GM04504 (cell line): Measurements from ENCODE around the gene ZNF555.
A peak's percentile ranks its signal among the peaks of the same experiment; 100 is the strongest.
"Not testable (repeated sequence)": the region's sequence is repeated elsewhere in the genome, so short reads cannot be mapped to it uniquely, and the experiment has no call there.

ENCODE experiments used
- DNase-seq: peaks from one replicate; pipeline ENCODE4 v3.0.0-alpha.2; 2012; ENCODE audit warnings: low read depth

ZNF555 gene

GRCh38 chr19:2867025-2867991, 26.0 kb downstream of the ZNF555 start, which contains the start of gene ZNF556:
Gene ZNF556, plus strand, starts transcription at chr19:2867335. Its CDS starts 87 bp downstream, at chr19:2867422.
- DNase-seq: peak; percentile 81

DNA sequence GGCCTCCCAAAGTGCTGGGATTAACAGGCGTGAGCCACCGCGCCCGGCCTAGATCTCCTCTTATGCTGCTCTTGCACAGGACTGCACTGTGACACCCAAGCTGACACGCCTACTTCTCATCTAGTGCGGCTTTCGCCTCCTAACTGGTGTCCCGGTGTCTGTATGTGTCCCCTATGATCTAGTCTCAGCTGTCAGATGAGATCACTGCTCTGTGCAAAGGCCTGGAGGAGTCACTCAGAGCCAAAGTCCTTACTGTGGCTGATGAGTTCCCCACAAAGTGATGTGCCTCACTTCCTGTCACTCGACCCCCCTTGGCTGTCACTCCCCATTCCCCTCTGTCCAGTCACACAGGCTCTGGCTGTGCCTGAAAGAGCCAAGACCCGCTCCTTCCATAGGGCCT, 28.3 kb downstream of the ZNF555 start:
- DNase-seq: no peak

- DNase-seq: not testable (repeated sequence)
Observed at GRCh38 chr19:2872175-2872574, 30.9 kb downstream of the ZNF555 start.

- DNase-seq: no peak
Observed at GRCh38 chr19:2877398-2878331, 36.4 kb downstream of the ZNF555 start.

GRCh38 chr19:2883686-2884439, 42.6 kb downstream of the ZNF555 start:
- no peak for DNase-seq

DNA sequence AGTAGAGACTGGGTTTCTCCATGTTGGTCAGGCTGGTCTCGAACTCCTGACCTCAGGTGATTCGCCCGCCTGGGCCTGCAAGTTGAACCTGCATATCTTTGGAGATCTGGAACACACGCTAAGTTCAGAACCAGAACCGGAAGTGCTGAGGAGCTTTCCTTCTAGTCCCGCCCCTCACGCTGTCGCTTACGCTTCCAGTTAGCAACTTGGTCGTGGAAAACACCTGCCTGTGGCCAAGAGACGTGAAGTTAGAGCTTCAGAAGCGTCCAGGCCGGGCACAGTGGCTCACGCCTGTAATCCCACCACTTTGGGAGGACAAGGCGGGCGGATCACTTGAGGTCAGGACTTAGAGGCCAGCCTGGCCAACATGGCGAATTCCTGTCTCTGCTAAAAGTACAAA, 44.5 kb downstream of the ZNF555 start:
- no peak for DNase-seq

- DNase-seq: peak; percentile 36
Observed at GRCh38 chr19:2887391-2887914, 46.2 kb downstream of the ZNF555 start.

GRCh38 chr19:2888731-2889224, 47.5 kb downstream of the ZNF555 start:
- no peak for DNase-seq

- not testable (repeated sequence) for DNase-seq
Observed at GRCh38 chr19:2890531-2890930, 49.3 kb downstream of the ZNF555 start.

DNA sequence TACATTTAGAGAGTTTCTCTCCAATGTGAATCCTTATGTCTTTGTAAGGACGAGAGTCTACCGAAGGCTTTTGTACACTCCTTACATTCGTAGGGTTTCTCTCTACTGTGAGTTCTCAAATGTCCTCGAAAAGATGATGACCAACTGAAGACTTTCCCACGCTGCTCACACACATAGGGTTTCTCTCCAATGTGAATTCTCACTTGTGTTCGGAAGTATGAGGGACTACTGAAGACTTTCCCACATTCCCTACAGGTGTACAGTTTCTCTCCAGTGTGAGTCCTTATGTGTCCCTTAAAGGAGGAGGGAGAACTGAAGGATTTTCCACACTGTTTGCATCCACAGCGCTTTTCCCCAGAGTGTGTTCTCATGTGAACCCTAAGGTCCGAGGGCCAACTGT, 55.4 kb downstream of the ZNF555 start:
- DNase-seq: no peak

DNA sequence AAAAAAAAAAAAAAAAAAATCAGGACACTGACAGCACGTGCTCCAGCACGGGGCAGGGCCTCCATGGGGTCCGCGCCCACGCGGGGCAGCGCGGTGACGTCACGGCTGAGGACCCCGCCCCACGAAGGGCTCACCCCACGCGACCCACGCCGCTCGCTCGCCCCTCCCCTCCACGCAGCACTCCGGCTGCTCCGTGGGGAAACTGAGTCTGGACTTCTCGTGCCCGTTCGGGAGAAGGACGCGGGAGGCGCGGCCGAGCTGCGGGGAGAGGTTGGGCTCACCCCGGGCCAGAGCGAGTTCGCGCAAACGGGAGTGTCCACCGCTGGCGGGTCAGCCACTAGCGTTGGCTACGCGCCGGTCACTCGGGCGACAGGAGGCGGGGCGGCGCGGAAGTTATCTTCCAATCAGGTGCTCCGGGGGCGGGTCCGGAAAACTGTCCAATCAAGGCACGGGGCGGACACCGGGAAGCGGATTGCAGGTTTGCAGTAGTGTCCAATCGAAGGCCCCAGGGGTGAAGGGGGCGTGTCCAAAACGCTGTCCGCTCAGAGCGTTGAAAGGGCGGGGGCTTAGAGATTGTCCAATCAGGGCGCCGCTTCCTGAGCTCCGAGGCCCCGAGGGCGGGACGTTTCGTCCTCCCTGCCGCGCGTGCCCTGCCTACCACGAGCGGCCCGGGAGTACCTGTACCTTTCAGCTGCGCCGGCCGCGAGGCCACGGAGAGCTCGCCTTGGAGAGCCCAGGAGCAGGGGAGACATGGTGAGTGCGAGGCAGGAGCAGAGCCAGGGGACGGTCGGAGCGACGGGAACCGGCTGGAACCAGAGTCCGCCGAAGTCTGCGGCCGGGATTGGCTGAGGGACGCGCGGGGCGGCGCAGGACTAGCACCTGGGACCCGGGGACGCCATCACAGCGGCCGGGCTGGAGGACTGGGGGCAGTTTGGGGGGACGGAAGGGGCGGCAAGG, 59.3 kb downstream of the ZNF555 start, which contains the start of gene ZNF57:
Gene ZNF57 (plus strand): TSS at position 633 of the 957 bp plus-strand sequence. CDS start 118 bp downstream, at position 751.
- peak; percentile 98 for DNase-seq

DNA sequence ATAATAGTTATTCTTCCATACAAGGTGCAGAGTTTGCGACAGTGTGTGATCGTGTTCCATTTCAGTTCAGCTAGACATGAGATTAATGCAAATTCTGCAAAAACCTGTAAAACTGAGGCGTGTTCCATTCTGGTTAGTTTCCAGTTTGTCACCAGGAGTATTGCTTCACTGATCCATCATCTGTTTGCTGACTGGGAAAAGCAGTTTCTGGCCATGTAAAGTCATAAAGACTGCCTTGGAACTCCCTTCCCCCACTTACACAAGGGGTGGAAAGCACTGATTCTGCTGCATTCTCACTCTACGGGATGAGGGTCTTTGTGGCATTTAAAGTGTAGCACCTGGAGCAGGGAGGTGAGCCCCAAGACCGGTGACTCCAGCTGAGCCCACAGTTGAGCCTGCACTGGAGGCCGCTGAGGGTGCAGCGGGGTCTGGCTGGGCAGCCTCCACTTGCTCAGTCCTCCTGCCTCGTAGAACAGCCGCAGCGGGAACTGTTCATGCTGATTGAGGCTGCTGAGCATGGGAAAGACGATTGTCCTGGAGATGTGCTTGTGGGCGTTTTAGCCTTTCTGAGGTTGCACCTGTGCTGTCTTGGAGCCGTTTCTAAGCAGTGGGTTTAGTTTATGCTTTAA, 61.4 kb downstream of the ZNF555 start:
- no peak for DNase-seq

DNA sequence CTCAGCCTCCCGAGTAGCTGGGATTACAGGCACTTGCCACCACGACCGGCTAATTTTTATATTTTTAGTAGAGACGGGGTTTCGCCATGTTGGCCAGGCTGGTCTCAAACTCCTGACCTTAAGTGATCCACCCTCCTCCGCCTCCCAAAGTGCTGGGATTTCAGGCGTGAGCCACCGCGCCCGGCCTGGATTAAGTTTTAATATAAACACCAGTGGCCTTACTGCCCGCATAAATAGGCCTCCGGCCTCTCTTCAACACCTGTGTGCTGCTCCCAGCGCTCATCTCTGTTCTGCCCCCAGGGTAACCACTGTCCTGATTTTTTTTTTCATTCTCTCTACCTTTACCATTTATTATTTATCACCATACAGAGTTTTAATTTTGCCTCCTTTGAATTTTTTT, 62.1 kb downstream of the ZNF555 start:
- not testable (repeated sequence) for DNase-seq

DNA sequence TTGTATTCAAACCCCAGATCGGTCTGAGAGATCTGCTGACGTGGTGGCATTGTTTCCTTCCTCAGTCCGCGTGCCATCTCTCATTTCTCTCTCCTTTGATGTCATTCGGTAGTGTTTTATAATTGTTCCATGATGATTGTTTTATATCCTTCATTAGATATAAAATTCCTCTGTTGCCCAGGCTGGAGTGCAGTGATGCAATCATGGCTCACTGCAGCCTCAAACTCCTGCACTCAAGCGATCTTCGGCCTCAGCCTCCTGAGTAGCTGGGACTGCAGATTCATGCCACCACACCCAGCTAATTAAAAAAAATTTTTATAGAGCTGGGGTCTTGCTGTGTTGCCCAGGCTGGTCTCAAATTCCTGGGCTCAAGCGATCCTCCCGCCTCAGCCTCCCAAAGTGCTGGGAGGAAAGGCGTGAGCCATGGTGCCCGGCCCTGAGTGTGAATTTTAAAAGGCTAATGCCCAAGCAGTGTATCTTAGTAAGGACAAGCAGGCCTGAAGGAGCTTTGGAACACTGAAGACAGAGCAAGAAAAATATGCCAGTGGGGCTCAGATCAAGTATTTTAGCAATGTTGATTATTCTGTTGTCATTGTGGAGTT, 64.7 kb downstream of the ZNF555 start:
- DNase-seq: no peak

DNA sequence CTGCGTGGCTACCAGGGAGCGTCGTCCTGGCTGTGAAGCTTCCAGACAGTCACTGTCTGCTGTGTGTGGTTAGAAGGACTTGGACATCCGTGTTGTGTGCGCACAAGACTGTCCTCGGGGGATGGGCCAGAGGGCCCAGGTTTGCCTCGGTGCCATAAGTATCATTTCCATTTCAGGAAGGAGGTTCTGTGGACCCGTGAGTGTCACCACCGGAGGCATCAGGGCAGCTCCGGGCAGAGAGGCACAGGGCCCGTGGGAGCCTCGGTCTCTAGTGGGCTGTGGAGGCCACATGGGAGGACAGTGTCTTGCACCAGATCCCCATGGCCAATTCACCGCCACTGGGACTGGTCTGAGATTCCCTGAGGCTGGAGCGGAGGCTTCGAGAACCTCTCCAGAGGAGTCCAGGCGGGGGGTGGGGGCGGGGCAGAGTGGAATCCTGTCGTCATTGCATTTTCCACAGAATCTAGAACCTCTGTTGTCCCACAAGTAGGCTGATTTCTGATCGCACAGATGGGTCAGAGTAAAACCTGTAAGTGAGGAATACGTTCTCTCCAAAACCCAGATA, 65.4 kb downstream of the ZNF555 start:
- no peak for DNase-seq
